DND-41 (cell line): ENCODE data around the gene MAP4K3.

ENCODE experiments used
- ATAC-seq: fragments of 200-7000 bp; cut with Tn5 transposase; 3 replicates; pipeline ENCODE4 v1.9.1; 2021; ENCODE audit warnings: low read depth; ENCODE audit not compliant: insufficient read depth
- DNase-seq: peaks from one replicate; pipeline ENCODE4 v3.0.0-alpha.2; 2020
- H2AFZ ChIP-seq: 2 replicates; pipeline ENCODE4 v1.6.0; 2012; ENCODE audit warnings: low read depth, low read length
- H3K27ac ChIP-seq: 2 replicates; pipeline ENCODE4 v1.5.1; 2012; ENCODE audit warnings: low read length, inconsistent platforms
- H3K27me3 ChIP-seq: fragments of 200-600 bp; sonication (generic); 2 replicates; pipeline ENCODE4 v1.6.0; 2012; ENCODE audit warnings: low read length, mild to moderate bottlenecking, inconsistent platforms; ENCODE audit not compliant: insufficient read depth, poor library complexity
- H3K36me3 ChIP-seq: 2 replicates; pipeline ENCODE4 v1.5.1; 2012; ENCODE audit warnings: low read length, inconsistent platforms; ENCODE audit not compliant: insufficient read depth
- H3K4me1 ChIP-seq: 2 replicates; pipeline ENCODE4 v1.5.1; 2012; ENCODE audit warnings: mild to moderate bottlenecking, low read length; ENCODE audit not compliant: insufficient read depth
- H3K4me2 ChIP-seq: 2 replicates; pipeline ENCODE4 v1.6.0; 2012; ENCODE audit warnings: mild to moderate bottlenecking, moderate library complexity, low read length, inconsistent platforms; ENCODE audit not compliant: insufficient read depth
- H3K4me3 ChIP-seq, 2 experiments: fragments of 200-600 bp in 1 of 2; shearing (Covaris generic) in 1 of 2; 2 replicates each; pipeline ENCODE4 v1.5.1; 2012 to 2016; ENCODE audit warnings: inconsistent platforms in 2 of 2, low read length in 2 of 2, mild to moderate bottlenecking in 2 of 2, low read depth in 1 of 2, moderate library complexity in 1 of 2
- H3K79me2 ChIP-seq: 2 replicates; pipeline ENCODE4 v1.6.0; 2012; ENCODE audit warnings: low read length, inconsistent platforms; ENCODE audit not compliant: insufficient read depth
- H3K9ac ChIP-seq: 2 replicates; pipeline ENCODE4 v1.6.0; 2012; ENCODE audit warnings: low read depth, mild to moderate bottlenecking, inconsistent platforms, low read length, moderate library complexity
- H3K9me3 ChIP-seq: 2 replicates; pipeline ENCODE4 v1.5.1; 2012; ENCODE audit warnings: low read length, moderate library complexity, mild to moderate bottlenecking, inconsistent platforms; ENCODE audit not compliant: insufficient read depth, severe bottlenecking
- H4K20me1 ChIP-seq: 2 replicates; pipeline ENCODE4 v1.6.0; 2012; ENCODE audit warnings: low read length; ENCODE audit not compliant: insufficient read depth
- EZH2 ChIP-seq: IDR thresholded peaks from 3 replicates; pipeline ENCODE4 v1.6.1; 2012; ENCODE audit warnings: borderline replicate concordance, low read depth, mild to moderate bottlenecking, moderate library complexity, low read length, inconsistent platforms; ENCODE audit not compliant: severe bottlenecking
- TF ChIP-seq, protein P1 (sequence below): IDR thresholded peaks from 2 replicates; pipeline ENCODE4 v1.5.1; 2012; ENCODE audit warnings: borderline replicate concordance, low read length, moderate library complexity, mild to moderate bottlenecking; ENCODE audit not compliant: poor library complexity, severe bottlenecking; ENCODE audit errors: extremely low read depth

MAP4K3 gene

DNA sequence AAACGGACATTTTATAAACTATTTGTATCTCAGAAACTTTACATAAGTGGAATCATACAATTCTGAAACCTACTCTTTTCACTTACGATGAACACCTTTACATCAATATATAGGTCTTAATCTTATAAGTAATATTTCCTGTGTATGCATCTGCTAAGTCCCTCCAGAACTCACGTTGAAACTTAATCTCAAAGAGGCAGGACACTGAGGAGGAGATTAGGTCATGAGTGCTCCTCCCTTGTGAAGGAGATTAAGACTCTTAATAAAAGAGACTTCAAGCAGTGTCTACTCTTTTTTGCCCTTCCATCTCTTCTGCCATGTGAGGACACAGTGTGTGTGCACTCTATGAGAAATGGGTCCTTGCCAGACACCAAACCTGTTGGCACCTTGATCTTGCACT lies 98.6 kb downstream of the MAP4K3 start:
- Histone ChIP-seq H3K27me3 (no peaks in the 10 kb centered on the region), H3K27ac (no peak overlapping the region), H2AFZ (no peak overlapping the region), H3K79me2 (no peaks in the 10 kb centered on the region), H4K20me1 (no peaks in the 10 kb centered on the region), H3K4me3 (no peak overlapping the region), H3K4me2 (no peak overlapping the region), H3K9ac (no peak overlapping the region), H3K9me3 (no peaks in the 10 kb centered on the region), H3K36me3 (peaks cover 5% of the 10 kb centered on the region; the same call in 1 of the 2 replicates), H3K4me1 (no peaks in the 10 kb centered on the region)
- ATAC-seq, result no peak
- no peak for TF ChIP-seq EZH2
- TF ChIP-seq, protein P1, sequence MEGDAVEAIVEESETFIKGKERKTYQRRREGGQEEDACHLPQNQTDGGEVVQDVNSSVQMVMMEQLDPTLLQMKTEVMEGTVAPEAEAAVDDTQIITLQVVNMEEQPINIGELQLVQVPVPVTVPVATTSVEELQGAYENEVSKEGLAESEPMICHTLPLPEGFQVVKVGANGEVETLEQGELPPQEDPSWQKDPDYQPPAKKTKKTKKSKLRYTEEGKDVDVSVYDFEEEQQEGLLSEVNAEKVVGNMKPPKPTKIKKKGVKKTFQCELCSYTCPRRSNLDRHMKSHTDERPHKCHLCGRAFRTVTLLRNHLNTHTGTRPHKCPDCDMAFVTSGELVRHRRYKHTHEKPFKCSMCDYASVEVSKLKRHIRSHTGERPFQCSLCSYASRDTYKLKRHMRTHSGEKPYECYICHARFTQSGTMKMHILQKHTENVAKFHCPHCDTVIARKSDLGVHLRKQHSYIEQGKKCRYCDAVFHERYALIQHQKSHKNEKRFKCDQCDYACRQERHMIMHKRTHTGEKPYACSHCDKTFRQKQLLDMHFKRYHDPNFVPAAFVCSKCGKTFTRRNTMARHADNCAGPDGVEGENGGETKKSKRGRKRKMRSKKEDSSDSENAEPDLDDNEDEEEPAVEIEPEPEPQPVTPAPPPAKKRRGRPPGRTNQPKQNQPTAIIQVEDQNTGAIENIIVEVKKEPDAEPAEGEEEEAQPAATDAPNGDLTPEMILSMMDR, result no peak
- no peak for DNase-seq

DNA sequence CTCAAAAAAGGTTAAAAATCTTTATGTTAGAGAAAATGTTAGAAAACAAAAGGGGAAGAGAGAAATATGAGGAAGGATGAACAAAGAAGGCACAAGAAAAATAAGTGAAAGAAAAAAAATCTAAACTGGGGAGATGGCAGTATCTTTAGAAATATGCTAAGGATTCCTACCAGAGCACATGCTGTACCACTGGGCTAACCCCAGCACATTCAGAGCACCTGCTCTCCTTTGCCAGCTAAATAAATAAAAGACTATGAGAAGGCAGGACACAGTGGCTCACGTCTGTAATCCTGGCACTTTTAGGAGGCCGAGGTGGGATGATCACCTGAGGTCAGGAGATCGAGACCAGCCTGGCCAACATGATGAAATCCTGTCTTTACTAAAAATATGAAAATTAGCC lies 101.2 kb downstream of the MAP4K3 start:
- no peak overlapping the region for H3K4me2 ChIP-seq
- DNase-seq, result no peak
- H3K36me3 ChIP-seq, result peaks cover 13% of the 10 kb centered on the region; the same call in 1 of the 2 replicates
- H3K9me3 ChIP-seq, result no peaks in the 10 kb centered on the region
- H3K27ac ChIP-seq, result no peak overlapping the region
- no peaks in the 10 kb centered on the region for H3K27me3 ChIP-seq
- no peak overlapping the region for H3K4me3 ChIP-seq
- ATAC-seq, result no peak
- no peaks in the 10 kb centered on the region for H3K4me1 ChIP-seq
- no peak overlapping the region for H2AFZ ChIP-seq
- H3K79me2 ChIP-seq, result no peaks in the 10 kb centered on the region
- H4K20me1 ChIP-seq, result no peaks in the 10 kb centered on the region
- no peak overlapping the region for H3K9ac ChIP-seq
- TF ChIP-seq, protein P1, result no peak
- TF ChIP-seq EZH2, result no peak

DNA sequence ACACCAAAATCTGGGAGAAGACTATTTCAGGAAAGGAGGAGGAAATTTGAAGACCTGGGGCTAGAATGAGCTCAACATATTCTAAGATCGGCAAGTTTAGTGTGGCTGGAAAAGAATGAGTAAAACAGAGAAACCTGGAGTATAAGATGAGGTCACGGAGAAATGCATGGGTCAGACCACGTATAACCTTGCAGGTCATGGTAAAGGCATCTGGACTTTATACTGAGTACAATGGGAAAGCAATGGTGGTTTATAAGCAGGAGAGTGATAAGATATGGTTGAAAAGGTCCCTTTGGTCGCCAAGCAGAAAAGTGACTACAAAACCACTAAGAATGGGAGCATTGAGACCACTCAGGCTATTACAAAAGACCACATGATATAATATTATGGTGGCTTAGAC lies 102.1 kb downstream of the MAP4K3 start:
- no peak overlapping the region for H3K27ac ChIP-seq
- no peak overlapping the region for H2AFZ ChIP-seq
- no peak for ATAC-seq
- H4K20me1 ChIP-seq, result no peaks in the 10 kb centered on the region
- no peak overlapping the region for H3K4me3 ChIP-seq
- peaks cover 19% of the 10 kb centered on the region; the same call in 1 of the 2 replicates for H3K36me3 ChIP-seq
- no peaks in the 10 kb centered on the region for H3K79me2 ChIP-seq
- H3K9ac ChIP-seq, result no peak overlapping the region
- H3K9me3 ChIP-seq, result no peaks in the 10 kb centered on the region
- H3K4me1 ChIP-seq, result no peaks in the 10 kb centered on the region
- TF ChIP-seq, protein P1, result no peak
- no peak for TF ChIP-seq EZH2
- no peak for DNase-seq
- no peak overlapping the region for H3K4me2 ChIP-seq
- no peaks in the 10 kb centered on the region for H3K27me3 ChIP-seq

DNA sequence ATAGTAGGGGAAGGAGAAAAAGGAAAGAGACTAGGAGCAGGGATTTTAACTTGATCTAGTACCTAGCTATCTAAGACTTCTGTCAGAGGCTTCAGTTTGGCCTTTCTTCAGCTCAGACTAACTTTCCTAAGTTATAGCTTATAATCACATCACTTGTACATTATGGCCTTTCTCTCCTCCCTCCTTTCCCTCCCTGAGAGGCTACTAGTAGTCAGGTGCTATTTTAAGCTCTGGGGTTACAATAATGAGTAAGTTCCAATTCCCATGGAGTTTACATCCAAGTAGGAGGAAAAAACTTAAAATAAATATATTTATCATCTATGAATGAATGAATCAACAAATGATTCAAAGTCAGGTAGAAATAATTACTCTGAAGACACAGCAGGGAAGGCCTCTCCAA lies 102.6 kb downstream of the MAP4K3 start:
- DNase-seq (no peak), ATAC-seq (no peak)
- Histone ChIP-seq H3K27me3 (no peaks in the 10 kb centered on the region), H3K4me3 (no peak overlapping the region), H3K36me3 (peaks cover 20% of the 10 kb centered on the region; the same call in 1 of the 2 replicates), H3K27ac (no peak overlapping the region), H3K79me2 (no peaks in the 10 kb centered on the region), H3K9ac (no peak overlapping the region), H3K4me2 (no peak overlapping the region), H3K4me1 (no peaks in the 10 kb centered on the region), H2AFZ (no peak overlapping the region), H4K20me1 (no peaks in the 10 kb centered on the region), H3K9me3 (no peaks in the 10 kb centered on the region)
- no peak for TF ChIP-seq EZH2
- TF ChIP-seq, protein P1, result no peak
